ENCODE data around the gene BPHL. TPM values are rescaled to one million over a fixed set of nuclear protein-coding genes. Genes with fewer than 3 reads are reported as not detected.

The BPHL gene
- total and polyA plus RNA-seq, 2 of the 4 experiments (the other 2 are of a cell fraction), result 14.7 to 16.3 TPM

DNA sequence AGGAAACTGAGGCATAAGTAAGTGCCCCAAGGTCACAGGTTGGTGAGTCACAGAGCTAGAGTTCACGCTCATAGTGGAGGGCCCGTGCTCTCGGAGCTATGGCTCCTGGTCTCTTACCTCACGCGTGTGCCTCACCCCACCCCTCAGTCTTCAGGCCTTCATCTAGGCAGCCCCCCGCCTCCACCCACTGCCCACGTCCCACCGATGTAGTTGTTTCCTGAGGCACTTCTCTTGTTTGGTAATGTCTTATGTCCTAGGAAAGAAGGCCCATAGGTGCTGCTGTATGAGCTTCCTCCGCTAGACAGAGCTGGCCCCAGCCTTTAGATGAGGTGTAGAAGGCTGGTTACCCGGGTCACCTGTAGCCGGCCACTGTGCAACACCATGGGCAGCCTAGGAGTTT lies 45.1 kb upstream of the BPHL start:
- Histone ChIP-seq H3K9ac (ENCODE audit: low read depth, low read length) (no peak overlapping the region), H2BK120ac (ENCODE audit: low read depth, low read length) (no peak overlapping the region), H3K4ac (ENCODE audit: low read depth, low read length) (no peak overlapping the region), H4K91ac (ENCODE audit: insufficient read depth, low read depth, low read length) (no peak overlapping the region), H2AK5ac (ENCODE audit: low read depth, low read length) (no peak overlapping the region; the same call in 1 of the 2 replicates), H2BK20ac (ENCODE audit: low read depth, low read length) (no peak overlapping the region), H3K79me1 (ENCODE audit: low read depth in 1 of 2, low read length in 2 of 2) (peaks cover 28 to 74% of the 10 kb centered on the region in 2 experiments), H3K27me3 (ENCODE audit: control insufficient read depth, insufficient read depth, low read length) (no peaks in the 10 kb centered on the region), H3K14ac (replicated peaks; ENCODE audit: low read depth, low read length) (no peak overlapping the region), H2AFZ (replicated peaks; ENCODE audit: low read length, poor library complexity) (no peak overlapping the region), H2BK15ac (ENCODE audit: low read depth, low read length) (no peak overlapping the region), H3K4me2 (ENCODE audit: low read depth, low read length) (no peak overlapping the region), H3K9me3 (ENCODE audit: control insufficient read depth, insufficient read depth, low read length) (no peaks in the 10 kb centered on the region), H3K4me1 (ENCODE audit: control insufficient read depth, insufficient read depth, low read length) (peaks cover 10% of the 10 kb centered on the region), H3K36me3 (ENCODE audit: control insufficient read depth, insufficient read depth, low read length) (peaks cover 20% of the 10 kb centered on the region), H3K56ac (ENCODE audit: extremely low read depth, insufficient read depth, low read length) (no peak overlapping the region), H2AK9ac (replicated peaks; ENCODE audit: low read depth, low read length, poor library complexity) (no peak overlapping the region), H3K18ac (ENCODE audit: low read depth, low read length) (no peak overlapping the region), H3K23ac (ENCODE audit: low read depth, low read length) (no peak overlapping the region), H2BK5ac (ENCODE audit: low read depth, low read length, poor library complexity, severe bottlenecking) (no peak overlapping the region), H3K9me1 (ENCODE audit: insufficient read depth, low read length) (peaks cover 22% of the 10 kb centered on the region), H4K8ac (ENCODE audit: low read depth in 2 of 2, low read length in 2 of 2) (no peak overlapping the region), H4K5ac (ENCODE audit: low read depth, low read length) (no peak overlapping the region), H3K27ac (ENCODE audit: insufficient read depth, low read length) (no peak overlapping the region), H4K20me1 (ENCODE audit: insufficient read depth, low read length) (peaks cover 42% of the 10 kb centered on the region), H3K4me3 (ENCODE audit: insufficient read depth, low read depth, low read length) (no peak overlapping the region)
- no peak for TF ChIP-seq MAZ (IDR thresholded peaks at IDR 0.05; ENCODE audit: borderline replicate concordance, low read depth, low read length)
- no peak for TF ChIP-seq CHD1 (IDR thresholded peaks at IDR 0.05; ENCODE audit: low read depth, low read length)
- TF ChIP-seq FOS (IDR thresholded peaks at IDR 0.05; ENCODE audit: low read depth, low read length), result no peak
- no peak for TF ChIP-seq RCOR1 (IDR thresholded peaks at IDR 0.05; ENCODE audit: insufficient replicate concordance, low read length)
- TF ChIP-seq USF2 (IDR thresholded peaks at IDR 0.05; ENCODE audit: low read depth, low read length), result no peak
- no peak for TF ChIP-seq RFX5 (IDR thresholded peaks at IDR 0.05; ENCODE audit: low read depth, low read length)
- no peak for TF ChIP-seq NFE2L2 (IDR thresholded peaks at IDR 0.05; ENCODE audit: low read depth, low read length)
- no peak for TF ChIP-seq POLR2A (IDR thresholded peaks at IDR 0.05; ENCODE audit: low read depth, low read length)
- no peak for TF ChIP-seq MAFK (IDR thresholded peaks at IDR 0.05; ENCODE audit: low read depth, low read length)
- no peak for TF ChIP-seq RAD21 (IDR thresholded peaks at IDR 0.05; ENCODE audit: low read length)
- TF ChIP-seq CEBPB (IDR thresholded peaks at IDR 0.05; ENCODE audit: low read depth, low read length), result no peak
- no peak for TF ChIP-seq CTCF (conservative IDR thresholded peaks at IDR 0.05; ENCODE audit: low read depth, low read length)
- DNase-seq, result no peak
- CTCF ChIA-PET, result interaction anchor here (0.7 kb wide), 1 partner anchor 72 kb away, joined by 4 read pairs; no protein-coding TSS in a partner anchor
- no CpG with 5 or more reads among the region's 11 CpGs for WGBS, 2 experiments (ENCODE audit: extremely low coverage in 2 of 2, insufficient read length in 1 of 2)
- ATAC-seq (ENCODE audit: low read depth), result no peak
- intact Hi-C loops (cut with micrococcal nuclease), result no loop called here
- in situ Hi-C loops (cut with MboI; ENCODE audit: low sequenced_read_pairs), result no loop called here
- dilution Hi-C loops (cut with HindIII; ENCODE audit: low sequenced_read_pairs, unreplicated experiment), result no loop called here
- BruUV-seq (replicated peaks), result no TSS peak
- POLR2A ChIA-PET (ENCODE audit: unreplicated experiment), result no interaction called here

Data from IMR-90 (cell line).